RWPE2 (cell line): ENCODE measurements around the gene CFAP57.

Source experiments
- ATAC-seq: fragments of 200-7000 bp; cut with Tn5 transposase; 3 replicates; pipeline ENCODE4 v1.9.1; 2021; ENCODE audit warnings: low read depth
- DNase-seq: peaks from one replicate; pipeline ENCODE4 v3.0.0-alpha.2; 2020; ENCODE audit warnings: low spot score
- H3K27ac ChIP-seq: fragments of 450-650 bp; 2 replicates; pipeline ENCODE4 v1.5.1; 2017; ENCODE audit warnings: mild to moderate bottlenecking; ENCODE audit not compliant: poor library complexity, severe bottlenecking
- H3K27me3 ChIP-seq: fragments of 250-450 bp; sonication (Bioruptor Pico); 2 replicates; pipeline ENCODE4 v1.5.1; 2021; ENCODE audit warnings: mild to moderate bottlenecking, moderate library complexity; ENCODE audit not compliant: insufficient read depth, poor library complexity, severe bottlenecking
- H3K36me3 ChIP-seq: fragments of 250-450 bp; sonication (Bioruptor Pico); 2 replicates; pipeline ENCODE4 v1.5.1; 2020; ENCODE audit warnings: low read depth, mild to moderate bottlenecking, moderate library complexity
- H3K4me1 ChIP-seq: fragments of 250-450 bp; sonication (Bioruptor Pico); 2 replicates; pipeline ENCODE4 v1.5.1; 2021; ENCODE audit warnings: mild to moderate bottlenecking, moderate library complexity; ENCODE audit not compliant: insufficient read depth, poor library complexity, severe bottlenecking
- H3K4me3 ChIP-seq: fragments of 250-450 bp; sonication (Bioruptor Pico); 2 replicates; pipeline ENCODE4 v1.5.1; 2021; ENCODE audit warnings: mild to moderate bottlenecking, moderate library complexity; ENCODE audit not compliant: severe bottlenecking
- H3K9me3 ChIP-seq: fragments of 250-450 bp; sonication (Bioruptor Pico); 2 replicates; pipeline ENCODE4 v1.5.1; 2021; ENCODE audit warnings: mild to moderate bottlenecking, moderate library complexity; ENCODE audit not compliant: severe bottlenecking
- TF ChIP-seq, protein P1 (sequence below): fragments of 450-650 bp; IDR thresholded peaks from one replicate; pipeline ENCODE4 v1.5.1; 2017; ENCODE audit warnings: mild to moderate bottlenecking, moderate library complexity; ENCODE audit not compliant: poor library complexity, severe bottlenecking

The CFAP57 gene

DNA sequence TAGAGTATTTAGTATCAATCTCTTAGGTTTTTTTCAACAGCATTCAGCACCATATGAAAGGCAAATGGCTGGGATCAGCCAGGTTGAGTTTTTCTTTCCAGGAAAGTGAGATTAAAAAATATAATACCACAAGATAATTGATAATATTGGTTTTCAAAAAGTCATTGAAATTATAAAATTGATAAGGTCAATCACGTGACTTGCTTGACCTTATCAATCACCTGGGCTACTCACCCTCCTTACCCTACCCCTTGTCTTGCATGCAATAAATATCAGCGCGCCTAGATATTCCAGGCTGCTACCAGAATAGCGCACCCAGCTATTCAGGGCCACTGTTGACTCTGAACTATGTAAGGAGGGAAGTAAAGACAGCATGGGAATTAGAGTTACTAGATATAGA lies 31.5 kb upstream of the CFAP57 start:
- peaks cover 7% of the 10 kb centered on the region for H3K9me3 ChIP-seq
- DNase-seq (no peak), ATAC-seq (no peak)
- TF ChIP-seq, protein P1, sequence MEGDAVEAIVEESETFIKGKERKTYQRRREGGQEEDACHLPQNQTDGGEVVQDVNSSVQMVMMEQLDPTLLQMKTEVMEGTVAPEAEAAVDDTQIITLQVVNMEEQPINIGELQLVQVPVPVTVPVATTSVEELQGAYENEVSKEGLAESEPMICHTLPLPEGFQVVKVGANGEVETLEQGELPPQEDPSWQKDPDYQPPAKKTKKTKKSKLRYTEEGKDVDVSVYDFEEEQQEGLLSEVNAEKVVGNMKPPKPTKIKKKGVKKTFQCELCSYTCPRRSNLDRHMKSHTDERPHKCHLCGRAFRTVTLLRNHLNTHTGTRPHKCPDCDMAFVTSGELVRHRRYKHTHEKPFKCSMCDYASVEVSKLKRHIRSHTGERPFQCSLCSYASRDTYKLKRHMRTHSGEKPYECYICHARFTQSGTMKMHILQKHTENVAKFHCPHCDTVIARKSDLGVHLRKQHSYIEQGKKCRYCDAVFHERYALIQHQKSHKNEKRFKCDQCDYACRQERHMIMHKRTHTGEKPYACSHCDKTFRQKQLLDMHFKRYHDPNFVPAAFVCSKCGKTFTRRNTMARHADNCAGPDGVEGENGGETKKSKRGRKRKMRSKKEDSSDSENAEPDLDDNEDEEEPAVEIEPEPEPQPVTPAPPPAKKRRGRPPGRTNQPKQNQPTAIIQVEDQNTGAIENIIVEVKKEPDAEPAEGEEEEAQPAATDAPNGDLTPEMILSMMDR = no peak
- no peak overlapping the region for H3K27ac ChIP-seq
- H3K27me3 ChIP-seq = no peaks in the 10 kb centered on the region
- H3K36me3 ChIP-seq = no peaks in the 10 kb centered on the region
- no peak overlapping the region for H3K4me3 ChIP-seq
- peaks cover 21% of the 10 kb centered on the region for H3K4me1 ChIP-seq

DNA sequence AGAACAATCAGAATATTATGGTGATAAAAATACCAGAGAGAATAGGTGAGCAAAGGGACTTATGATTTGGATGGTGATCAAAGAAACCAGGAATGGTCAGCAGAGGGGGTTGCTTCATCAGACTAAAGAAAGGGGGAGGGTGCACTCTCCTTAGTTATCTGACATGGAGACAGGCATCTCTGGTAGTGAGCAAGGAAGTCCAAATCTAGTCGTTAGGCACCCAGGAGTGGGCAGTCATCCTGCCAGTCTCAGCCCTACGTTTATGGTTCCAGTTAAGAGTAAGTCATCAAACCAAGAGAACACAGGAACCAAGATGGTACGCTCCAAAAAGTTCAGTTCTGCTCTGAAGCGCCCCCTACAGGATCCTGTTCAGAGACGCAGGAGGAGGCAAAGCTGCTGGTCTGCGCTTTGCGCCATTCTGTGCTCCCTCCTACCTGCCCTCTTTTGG lies 28.7 kb upstream of the CFAP57 start:
- Histone ChIP-seq H3K27ac (no peak overlapping the region), H3K9me3 (peaks cover 7% of the 10 kb centered on the region), H3K27me3 (no peaks in the 10 kb centered on the region), H3K4me1 (peaks cover 11% of the 10 kb centered on the region), H3K4me3 (no peak overlapping the region), H3K36me3 (no peaks in the 10 kb centered on the region)
- TF ChIP-seq, protein P1 = peak; percentile 30
- DNase-seq (no peak), ATAC-seq (no peak)

DNA sequence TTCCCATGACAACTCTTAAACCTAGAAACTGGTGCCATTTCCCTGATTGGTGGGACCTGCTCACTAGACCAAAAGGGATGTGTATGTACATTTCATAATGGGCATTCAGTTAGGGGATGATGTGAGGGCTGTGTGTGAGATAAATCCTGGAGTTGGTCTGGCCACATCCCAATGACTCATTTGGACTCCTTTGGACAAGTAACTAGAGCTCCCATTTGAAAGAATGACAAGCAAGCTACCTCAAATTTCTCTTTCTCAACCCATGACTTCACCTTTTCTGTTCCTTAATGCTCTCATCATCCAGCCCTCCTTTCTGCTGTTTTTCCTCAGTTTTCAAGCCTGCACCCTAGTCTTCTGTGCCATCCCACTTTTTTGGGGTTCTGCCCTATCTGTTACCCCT lies 27.9 kb upstream of the CFAP57 start:
- Histone ChIP-seq H3K4me3 (no peak overlapping the region), H3K9me3 (peaks cover 7% of the 10 kb centered on the region), H3K4me1 (peaks cover 11% of the 10 kb centered on the region), H3K27me3 (no peaks in the 10 kb centered on the region), H3K27ac (no peak overlapping the region), H3K36me3 (no peaks in the 10 kb centered on the region)
- TF ChIP-seq, protein P1 = no peak
- no peak for DNase-seq
- peak; percentile 71 for ATAC-seq

DNA sequence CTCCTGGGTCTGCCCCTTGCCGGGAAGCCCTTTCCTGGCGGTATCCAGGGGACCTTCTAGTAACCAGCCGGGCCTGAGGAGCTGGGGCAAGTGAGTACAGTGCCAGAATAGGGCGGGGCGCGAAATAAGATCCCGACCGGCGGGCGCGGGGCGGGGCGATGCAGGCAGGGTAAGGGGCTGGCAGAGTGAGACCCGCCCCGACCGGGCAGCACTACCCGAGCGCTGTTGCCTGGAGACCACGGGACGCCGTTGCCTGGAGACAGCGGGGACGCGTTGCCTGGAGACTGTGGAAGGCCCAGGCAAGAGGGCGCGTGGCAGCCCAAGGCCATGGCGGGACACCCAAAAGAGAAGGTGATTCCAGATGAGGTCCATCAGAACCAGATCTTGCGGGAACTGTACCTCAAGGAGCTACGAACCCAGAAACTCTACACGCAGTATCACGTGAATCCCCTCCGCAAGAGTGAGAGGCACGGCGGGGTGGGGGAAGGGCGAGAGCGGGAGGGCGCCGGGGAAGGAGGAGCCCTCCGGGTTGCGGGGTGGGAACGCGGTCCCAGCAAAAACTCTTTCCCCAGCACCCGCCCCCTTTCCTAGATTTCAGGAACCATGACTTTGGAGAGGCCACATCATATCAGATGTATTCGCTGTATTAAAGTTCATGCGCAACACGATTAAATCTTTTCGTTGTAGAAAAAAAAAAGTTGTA lies 24.4 kb upstream of the CFAP57 start:
- no peak overlapping the region for H3K27ac ChIP-seq
- DNase-seq = peak; percentile 83
- H3K27me3 ChIP-seq = no peaks in the 10 kb centered on the region
- H3K4me3 ChIP-seq = peak overlapping the region; percentile 19
- H3K9me3 ChIP-seq = no peaks in the 10 kb centered on the region
- peak; percentile 84 for ATAC-seq
- H3K4me1 ChIP-seq = peaks cover 17% of the 10 kb centered on the region
- H3K36me3 ChIP-seq = no peaks in the 10 kb centered on the region
- TF ChIP-seq, protein P1 = no peak

DNA sequence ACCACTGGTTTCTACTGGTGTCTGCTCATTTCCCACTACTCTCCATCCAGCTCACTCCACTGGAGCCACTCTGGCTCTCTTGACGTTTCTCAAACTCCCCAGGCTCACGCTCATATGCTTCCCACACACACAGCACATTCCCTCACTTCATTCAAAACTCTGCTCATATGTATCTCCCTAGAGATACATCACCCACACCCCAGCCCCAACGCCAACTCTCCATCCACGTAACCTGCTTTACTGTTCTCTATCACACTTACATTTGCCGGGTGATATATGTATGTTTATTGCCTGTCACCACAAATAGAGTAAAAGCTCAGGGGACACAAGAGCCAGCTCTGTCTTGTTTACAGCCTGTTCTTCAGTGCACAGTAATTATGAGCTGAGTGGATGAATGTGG lies 22.2 kb upstream of the CFAP57 start:
- TF ChIP-seq, protein P1 = no peak
- DNase-seq (no peak), ATAC-seq (no peak)
- H3K27ac ChIP-seq = no peak overlapping the region
- no peaks in the 10 kb centered on the region for H3K27me3 ChIP-seq
- peaks cover 17% of the 10 kb centered on the region for H3K4me1 ChIP-seq
- H3K9me3 ChIP-seq = no peaks in the 10 kb centered on the region
- no peak overlapping the region for H3K4me3 ChIP-seq
- no peaks in the 10 kb centered on the region for H3K36me3 ChIP-seq
